GM19468 (cell line): Measurements from ENCODE around the gene DPP9.
"Not testable (repeated sequence)": the region's sequence is repeated elsewhere in the genome, so short reads cannot be mapped to it uniquely, and the experiment has no call there.

Experiments used
- ATAC-seq: cut with Tn5 transposase; IDR thresholded peaks from one replicate; pipeline ENCODE4 v1.9.1; 2021; ENCODE audit warnings: mild to moderate bottlenecking, moderate library complexity, moderate number of reproducible peaks; ENCODE audit not compliant: unreplicated experiment; ENCODE audit errors: extremely low read depth

The DPP9 gene

DNA sequence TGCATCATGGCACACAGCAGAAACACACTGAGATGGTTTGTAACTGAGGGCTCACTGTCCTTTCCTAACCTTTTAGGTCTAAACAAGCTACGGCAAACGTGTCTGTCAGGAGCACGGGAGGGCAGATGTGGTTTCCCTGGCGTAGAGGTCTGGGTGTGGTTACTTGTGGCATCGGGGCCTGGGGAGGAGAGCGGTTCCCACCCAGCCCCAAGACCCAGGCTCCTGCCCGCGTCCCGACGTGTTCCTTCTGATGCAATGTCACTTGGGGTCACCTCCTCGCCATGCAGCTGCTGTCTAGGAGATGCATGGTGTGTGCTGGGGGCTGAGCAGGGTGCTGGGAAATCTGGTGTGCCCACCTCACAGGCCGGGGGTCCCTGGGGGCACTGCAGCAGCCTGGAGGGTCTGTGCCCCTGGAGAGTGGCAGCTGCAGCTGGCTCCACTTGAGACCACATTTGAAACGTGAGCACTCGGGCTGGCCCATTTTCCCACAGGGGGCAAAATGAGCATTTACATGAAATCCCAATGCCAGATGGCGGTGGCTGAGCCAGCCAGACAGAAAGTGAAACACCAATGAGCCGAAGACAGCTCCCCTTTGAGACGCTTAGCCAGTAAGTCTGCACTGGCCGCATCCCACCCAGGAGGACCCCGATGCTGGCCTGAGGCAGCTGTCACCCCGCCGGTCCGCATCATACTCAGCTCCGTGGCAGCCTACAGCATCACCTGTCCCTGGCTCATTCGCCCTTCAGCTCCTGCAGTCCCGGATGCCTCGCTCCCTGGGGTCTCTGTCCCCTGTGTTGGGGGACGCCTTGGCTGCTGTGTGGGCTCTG, 31.2 kb downstream of the DPP9 start:
- ATAC-seq = no peak

DNA sequence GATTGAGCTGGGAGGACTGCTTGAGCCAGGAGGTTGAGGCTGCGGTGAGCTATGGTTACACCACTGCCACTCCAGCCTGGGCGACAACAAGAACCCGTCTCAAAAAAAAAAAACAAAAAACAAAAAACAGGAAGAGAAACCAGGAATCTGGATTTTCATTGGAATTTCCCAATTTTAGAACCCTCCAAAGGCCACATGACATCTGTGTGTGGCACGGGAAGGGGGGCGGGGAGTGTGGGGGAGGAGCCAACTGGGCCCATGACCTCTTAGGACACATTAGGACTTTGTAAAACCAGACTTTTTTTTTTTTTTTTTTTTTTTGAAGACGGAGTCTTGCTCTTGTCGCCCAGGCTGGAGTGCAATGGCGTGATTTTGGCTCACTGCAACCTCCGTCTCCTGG, 32.3 kb downstream of the DPP9 start:
- no peak for ATAC-seq

DNA sequence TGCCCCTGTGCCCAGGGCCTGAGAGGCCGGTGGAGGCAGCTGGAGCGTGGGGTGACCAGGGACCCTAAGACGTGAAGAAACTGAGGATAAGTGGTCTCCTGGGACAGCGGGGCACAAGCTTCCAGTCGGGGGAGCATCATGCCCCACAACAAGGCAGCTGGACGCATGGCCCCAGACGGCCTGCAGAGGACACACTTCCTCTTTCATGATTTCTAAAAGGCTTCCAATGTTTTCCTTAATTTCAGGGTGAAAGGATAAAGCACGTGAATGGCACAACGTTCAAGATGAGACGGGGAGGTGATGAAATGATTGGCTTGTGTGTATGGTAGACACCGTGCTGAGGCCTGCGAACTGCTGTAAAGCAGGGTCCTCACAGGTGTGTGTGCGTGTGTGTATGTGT, 33.3 kb downstream of the DPP9 start:
- ATAC-seq = no peak

DNA sequence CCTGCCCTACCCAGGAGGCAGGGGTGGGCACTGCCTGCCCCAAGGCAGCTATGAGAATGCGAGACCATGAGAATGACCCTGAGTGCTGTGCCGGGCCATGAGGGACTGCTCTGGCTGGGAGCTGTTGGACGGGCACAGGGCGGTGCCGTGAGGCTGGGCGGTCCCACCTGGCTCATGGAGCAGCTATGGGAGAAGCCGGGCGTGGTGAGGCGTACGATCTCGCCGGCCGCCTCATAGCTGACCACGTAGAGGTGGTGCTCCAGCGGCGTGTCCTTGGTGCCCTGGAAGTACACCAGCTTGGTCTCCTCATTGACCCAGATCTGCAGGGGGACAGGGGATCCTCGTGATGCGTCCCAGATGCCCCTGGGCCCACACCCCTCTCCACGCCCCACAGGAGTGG, 34.2 kb downstream of the DPP9 start:
- ATAC-seq = no peak

DNA sequence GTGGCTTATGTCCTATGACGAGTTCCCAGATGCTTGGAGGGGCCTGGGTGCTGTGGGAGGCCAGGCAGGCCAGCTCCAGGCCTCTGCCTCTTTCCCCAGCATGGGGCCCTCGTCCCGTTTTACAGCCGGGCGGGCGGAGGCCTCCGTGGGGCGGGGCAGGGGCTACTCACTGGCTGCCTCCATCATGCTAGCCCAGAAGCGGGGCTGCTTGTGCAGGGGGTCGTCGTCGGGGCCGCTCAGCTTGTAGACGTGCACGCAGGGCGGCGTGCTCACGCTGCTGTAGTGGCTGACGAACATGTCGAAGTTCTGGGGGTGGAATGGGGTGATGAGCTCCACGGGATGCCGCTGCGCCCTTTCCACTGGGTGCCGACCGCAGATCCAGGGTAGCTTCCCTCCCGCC, 35.1 kb downstream of the DPP9 start:
- no peak for ATAC-seq

DNA sequence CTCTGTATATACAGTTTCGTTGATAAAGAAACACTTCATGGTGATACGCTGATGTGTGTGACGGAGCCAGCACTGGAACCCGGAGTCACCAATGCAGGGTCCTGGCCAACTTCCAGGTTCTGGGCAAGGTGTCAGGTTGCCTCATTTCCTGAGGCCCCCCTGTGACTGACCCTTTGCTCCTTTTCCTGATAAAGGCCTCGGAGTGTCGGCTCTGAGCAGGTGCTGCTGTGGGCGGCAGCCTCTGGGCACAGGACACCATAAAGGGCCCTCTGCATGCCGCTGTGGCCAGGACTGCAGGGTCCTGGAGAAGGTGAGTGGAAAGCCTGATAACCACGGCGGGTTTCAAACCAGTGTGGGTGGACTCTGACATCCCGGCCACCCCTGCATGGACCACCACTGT, 36.2 kb downstream of the DPP9 start:
- ATAC-seq = no peak

DNA sequence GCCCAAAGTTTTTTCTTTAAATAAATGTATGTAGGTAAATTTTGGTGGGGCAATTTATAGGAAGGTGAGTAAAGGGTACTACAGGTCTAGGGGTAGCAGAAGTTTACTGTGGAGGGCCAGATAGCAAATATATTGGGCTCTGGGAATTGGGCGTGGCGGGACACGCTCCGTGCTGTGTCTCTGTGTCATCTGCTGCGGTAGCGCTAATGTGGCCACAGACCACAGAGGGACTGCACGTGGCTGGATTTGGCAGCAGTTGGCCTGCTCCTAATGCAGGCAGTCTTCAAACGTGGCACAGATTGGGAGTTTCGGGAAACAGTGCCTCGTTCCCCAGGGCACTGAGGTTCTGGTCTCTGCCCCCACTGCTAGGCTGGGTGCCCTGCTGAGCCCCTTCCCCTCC, 36.9 kb downstream of the DPP9 start:
- no peak for ATAC-seq

DNA sequence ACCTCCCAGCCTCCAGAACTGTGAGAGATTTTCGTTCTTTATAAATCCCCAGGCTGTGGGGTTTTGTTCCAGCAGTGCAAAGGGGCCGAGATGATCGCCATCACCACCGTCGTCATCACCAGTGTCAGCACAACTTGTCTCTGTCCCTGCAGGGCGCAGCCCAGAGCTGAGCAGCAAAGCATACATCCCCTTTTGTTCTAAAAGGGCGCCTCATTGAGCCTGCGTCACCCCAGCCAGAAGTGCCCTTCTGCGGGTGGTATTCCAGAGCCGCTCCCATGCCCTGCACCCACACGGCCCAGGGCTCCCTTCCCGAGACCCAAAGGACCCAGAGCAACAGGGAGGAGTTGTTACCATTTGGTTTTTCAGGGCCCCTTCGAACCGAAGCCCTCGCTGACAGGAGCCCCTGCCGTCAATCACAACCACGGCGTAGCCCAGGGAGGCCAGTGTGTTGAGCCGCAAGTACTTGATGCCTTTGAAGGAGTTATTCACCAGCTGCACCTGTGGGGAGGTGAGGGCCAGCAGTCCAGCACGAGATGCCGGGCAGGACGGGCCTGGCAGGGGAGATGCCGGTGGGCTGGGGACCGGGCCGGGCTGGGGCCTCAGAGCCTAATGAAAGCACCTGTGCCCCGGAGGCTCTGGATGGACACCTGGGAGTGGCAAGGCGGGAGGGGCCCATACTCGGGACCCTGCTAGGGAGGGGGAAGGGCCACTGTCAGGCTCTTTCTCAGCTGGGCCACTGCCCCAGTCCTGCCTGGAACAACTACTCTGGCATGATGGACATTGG, 39.1 kb downstream of the DPP9 start:
- ATAC-seq = no peak

DNA sequence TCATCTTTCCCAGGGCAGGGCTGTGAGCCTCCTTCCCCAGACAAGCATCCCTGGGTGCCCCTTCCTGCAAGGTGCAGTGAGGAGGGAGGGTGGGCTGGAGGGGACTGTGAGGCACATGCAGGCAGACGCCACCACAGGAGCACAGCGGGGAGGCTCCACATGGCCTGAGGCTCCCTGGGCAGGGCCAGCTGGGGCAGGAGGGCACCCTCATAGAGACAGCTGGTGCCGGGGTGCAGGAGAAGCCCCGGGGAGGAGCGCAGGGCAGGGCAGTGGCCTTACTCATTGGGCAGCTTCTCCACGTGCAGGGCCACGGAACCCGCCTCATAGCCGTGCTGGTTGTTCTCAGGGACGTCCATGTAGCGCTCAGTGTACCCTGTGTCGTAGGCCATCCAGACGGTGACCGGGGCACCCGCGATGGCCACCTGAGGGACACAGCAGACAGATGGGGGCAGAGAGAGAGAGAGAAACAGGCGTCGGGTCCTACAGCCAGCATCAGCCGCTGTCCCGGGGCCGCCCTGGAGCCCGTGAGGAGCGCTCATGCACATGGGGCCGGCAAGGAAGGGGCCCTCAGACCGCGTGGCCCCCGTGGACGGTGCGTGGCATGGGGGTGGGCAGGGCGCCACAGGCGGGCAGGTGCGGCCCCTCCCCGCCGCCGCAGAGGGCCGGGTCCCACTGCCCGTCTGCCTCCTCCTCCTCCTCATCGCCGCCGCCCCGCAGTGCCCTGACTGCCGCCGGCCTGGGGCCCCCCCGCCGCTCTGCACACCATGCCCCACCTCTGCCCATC, 41.0 kb downstream of the DPP9 start:
- ATAC-seq = no peak

DNA sequence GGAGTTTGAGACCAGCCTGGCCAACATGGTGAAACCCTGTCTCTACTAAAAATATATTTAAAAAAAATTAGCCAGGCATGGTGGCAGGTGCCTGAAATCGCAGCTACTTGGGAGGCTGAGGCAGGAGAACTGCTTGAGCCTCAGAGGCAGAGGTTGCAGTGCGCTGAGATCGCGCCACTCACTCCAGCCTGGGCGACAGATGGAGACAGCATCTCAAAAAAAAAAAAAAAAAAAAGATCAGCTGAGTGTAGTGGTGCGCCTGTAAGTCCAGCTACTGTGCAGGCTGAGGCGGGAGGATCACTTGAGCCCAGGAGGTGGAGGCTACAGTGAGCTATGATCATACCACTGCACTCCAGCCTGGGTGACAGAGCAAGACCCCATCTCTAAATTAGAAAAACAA, 43.6 kb downstream of the DPP9 start:
- ATAC-seq = not testable (repeated sequence)

DNA sequence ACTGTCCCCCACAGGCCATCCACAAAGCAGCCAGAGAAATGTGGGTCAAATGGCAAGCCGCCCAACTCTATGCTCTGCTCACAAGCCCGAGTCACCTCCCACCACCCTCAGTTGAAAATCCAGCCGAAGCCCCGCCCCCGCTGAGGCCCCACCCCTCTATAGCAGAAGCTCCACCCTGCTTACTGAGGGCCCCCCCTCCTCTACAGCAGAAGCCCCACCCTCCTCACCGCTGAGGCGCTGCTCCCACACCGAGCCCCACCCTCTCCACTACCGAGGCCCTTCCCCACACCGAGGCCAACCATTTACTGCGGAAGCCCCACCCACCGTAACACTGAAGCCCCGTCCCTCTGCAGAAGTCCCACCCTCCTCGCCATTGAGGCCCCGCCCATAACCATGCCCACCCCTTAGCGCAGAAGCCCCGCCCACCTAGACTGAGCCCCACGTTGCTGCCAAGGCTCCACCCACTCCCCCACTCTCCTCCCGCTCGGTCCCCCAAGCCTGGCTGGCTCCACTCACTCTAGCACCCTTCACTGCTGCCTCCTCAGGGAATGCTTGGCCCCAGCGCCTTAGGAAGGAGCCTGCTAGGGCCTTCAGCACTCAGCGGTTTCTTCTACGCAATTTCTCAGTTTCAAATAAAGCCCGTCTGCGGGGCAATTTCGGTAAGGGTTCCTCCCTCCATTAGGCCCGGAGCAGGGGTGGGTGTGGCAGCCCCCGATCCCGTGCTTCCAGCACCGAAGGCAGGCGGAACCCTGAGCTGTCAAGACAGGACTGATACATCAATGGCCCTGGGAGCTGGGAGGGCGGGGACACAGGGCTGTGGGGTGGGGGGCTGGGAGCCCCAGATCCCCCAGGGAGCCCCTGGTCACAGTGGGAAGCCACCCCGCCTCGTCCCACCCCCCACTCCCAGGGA, 44.5 kb downstream of the DPP9 start:
- ATAC-seq = no peak

DNA sequence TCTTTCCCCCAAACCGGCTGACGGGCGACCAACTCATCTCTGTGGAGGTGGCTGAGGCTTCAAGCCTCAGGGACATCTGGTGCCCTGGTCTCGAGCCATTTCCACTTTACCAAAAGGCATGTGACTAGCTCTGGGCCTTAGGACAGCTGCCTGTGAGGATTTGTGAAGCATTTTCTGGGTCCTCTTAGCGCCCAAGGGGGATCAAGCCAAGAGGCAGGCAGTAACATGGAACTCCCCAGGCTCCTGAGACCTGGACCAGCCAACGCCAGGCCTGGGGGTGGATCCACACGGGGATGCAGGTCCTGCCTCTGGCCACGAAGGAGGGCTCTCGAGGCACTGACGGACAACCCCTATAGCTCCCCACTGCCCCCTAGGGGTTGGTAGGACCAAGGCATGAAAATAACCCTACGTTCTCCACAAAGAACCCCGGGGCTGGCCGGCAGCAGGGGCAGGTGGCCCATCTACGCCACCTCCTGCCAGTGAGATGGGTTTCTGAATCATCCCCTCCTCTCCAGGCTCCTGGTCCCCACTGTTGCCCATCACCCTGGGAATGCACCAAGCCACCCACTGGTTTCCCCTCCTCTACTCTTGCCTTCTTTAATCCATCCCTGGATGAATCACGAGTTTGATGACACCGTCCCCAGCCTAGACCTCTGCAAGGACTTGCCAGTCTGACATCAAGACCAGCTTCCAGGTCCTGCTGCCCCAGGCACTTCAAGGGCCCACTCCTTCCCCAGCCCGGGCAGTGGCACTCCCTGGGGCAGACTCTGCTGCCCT, 46.5 kb downstream of the DPP9 start:
- ATAC-seq = no peak

DNA sequence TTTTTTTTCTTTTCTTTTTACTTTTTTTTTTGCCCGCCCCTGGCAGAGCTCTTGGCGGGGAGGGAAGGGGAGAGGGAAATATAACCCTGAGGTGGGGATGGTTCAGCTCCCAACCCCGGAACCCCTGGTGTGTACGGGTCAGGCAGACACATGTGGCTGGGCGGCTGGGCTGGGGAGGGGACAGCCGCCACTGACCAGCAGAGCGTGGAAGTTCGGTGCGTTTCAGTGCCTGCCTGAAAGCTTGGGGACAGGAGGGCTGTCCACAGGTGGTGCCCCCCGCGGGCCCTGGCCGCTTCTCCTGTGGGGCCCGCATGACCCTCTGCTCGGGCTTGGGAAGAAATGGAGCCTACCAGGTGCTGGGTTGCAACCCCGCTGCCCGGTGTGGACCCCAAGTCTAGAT, 48.3 kb downstream of the DPP9 start:
- ATAC-seq = no peak

DNA sequence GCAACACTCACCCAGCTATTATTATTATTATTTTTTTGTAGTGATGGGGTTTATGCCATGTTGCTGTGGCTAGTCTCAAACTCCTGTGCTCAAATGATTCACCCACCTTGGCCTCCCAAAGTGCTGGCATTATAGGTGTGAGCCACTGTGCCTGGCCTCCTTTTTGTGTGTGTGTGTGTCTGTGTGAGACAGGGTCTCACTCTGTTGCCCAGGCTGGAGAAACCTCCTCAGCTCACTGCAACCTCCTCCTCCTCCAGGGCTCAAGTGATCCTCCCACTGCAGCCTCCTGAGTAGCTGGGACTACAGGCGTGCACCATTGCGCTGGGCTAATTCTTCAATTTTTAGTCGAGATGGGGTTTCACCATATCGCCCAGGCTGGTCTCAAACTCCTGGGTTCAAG, 49.9 kb downstream of the DPP9 start:
- ATAC-seq = no peak

DNA sequence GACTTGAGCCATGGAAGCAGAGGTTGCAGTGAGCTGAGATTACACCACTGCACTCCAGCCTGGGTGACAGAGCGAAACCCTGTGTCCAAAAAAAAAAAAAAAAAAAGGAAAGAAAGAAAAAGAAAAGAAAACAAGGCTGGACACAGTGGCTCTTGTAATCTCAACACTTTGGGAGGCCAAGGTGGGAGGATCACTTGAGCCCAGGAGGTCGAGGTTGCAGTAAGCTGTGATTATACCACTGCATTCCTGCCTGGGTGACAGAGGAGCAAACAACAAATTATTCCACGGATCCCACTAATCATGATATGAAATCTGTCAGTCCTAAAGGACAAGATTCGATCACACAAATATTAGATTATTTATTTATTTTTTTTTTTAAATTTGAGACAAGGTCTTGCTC, 50.4 kb downstream of the DPP9 start:
- no peak for ATAC-seq

DNA sequence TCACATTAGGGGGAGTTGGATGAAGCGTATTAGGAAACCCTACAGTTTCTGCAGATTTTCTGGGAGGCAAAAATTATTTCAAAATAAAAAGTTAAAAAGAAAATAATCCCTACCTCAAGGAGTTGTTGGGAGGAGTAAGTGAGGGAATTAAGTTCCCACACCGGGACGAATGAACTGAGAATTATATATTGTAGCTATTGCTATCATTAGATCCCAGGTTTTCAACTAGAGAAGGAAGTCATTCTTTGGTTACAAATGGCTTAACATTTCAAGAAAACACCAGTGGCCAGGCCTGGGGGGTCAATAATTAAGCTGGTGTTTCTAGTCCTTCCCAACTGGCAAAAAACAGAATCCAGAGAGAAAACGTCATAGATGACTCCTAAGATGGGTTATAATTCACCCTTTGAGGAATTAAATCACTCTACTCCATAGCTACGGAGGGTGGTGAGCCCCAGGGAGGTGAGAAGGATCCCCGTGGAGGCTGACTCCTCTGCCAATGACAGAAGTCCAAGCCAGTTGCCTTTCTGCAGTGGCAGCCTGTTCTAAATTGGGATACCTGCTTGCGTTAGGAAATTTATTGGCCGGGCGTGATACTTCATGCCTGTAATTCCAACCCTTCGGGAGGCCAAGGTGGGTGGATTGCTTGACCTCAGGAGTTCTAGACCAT, 52.3 kb downstream of the DPP9 start:
- no peak for ATAC-seq

DNA sequence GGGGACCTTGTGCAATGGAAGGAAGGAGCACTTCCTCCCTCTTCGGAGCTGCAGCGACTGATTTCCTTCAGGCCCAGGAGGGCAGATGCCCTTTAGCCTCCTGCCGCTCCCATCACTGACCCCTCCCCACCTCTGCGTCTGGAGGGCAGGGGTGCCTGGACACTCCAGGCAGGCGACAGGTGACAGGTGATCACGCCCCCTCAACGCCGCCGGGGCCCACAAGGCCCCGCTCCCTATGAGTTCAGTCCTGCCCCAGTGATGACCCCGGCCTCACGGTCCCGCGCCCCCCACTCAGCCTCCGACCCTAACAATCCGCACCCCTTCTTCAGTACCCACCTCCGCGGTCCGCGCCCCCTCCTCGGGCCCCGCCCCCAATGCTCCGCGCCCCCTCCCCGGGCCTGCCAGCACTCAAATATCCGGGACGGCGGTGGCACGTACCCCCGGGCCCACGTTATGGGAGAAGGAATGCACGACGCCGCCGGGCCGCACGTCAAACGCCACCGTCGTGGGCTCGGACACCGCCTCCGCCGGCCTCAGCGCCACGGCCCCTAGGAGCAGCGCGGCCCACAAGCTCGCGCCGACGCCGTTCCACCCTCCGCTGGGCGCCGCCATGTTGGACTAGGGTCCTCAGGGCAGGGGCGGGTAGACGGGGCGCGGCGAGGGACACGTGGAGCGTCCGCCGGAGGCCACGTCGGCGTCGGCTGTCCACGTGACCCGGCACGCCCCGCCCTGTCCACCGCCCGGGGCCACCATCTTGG, 53.7 kb downstream of the DPP9 start, which contains the start of gene MYDGF:
TSS of gene MYDGF (minus strand) at position 620 of the 758 bp plus-strand sequence. CDS start at position 612, 8 bp downstream.
- ATAC-seq = peak; percentile 67

DNA sequence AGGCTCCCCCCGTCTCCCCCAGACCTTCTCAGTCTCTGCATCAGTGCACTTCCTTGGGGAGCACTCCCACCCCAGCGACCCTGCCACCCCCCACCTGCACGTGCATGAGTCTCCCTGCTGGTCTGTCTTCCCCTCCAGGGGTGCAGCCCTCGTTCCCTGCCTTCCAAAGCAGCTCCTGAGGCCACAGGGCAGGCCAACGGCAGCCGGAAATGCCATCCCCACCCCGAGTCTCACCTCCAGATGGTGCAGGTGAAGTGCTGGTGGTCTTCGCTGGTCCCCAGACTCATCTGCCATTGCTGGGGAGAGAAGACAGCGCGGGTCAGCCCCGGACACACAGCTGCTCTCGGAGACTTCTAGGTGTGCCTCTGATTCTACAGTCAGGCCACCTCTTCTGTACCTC, 59.0 kb downstream of the DPP9 start:
- ATAC-seq = no peak
